Measurements from ENCODE around the gene ATP6AP2.
"Not testable (repeated sequence)": the region's sequence is repeated elsewhere in the genome, so short reads cannot be mapped to it uniquely, and the experiment has no call there.

ATP6AP2 gene

DNA sequence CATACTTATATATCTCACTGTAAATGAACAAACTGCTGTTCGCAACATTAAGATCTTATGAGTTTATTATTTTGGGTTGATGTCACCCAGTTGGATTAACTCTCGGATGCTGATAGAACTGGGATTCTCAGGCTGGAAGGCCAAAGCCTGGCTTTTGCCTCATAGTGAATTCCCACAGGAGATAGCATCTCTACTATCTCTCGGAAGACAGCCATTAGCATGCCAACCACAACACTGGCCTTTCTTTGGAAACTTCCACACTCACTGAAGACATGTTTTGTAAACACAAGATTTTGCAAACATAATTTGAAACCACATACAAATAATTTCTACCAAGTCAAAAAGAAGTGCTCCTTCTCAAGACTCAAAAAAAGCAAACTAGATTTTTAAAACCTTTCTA, 4.5 kb upstream of the ATP6AP2 start:
- FAIRE-seq = no peak

DNA sequence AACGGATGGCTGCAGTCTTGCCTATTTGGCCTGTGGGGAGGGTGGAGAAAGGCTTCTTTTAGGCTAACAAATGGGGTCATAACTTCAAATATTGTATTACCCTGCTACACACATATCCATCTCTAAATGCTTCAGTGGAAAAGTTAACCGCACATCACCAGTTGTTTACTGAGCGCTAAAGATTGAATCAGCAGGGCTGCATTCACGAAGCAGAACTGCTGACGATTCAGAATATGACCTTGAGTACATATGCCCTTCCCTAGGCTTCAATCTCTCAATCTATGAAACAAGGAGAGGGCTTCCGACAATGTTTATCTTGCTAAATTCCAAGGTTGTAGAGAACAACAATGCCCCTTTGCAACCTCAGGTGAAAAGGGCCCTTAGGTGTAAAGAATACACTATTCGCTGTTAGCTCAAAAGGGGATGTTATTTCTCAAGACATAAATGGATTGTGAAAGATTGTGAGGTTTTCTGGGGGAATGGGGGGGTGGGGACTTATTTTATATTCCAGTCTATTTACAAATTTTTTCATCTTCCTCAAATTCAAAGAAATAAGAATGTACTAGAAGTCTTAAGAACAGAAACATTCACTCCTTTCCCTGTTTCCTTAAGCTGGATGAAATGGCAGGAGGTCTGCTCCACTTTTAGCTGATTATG, 2.6 kb upstream of the ATP6AP2 start:
- no peak for FAIRE-seq

DNA sequence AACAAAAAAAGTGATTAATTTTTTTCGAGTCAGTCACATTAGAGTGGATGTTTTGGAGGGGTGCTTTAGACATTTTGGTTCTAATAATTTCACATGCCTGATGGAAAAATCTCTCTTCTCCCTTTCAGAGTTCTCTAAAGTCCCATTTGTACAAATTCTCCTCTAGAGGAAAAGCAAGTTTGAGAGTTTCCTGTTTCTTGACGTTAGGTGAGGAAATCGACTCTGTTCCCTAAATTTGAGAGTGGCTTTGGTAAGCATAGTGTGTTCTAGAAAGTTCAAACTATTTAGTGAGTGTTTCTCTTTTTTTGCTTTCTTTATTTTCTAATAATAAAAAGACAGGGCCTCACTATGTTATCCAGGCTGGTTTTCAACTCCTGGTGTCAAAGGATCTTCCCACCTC, 1.6 kb upstream of the ATP6AP2 start:
- no peak for FAIRE-seq

DNA sequence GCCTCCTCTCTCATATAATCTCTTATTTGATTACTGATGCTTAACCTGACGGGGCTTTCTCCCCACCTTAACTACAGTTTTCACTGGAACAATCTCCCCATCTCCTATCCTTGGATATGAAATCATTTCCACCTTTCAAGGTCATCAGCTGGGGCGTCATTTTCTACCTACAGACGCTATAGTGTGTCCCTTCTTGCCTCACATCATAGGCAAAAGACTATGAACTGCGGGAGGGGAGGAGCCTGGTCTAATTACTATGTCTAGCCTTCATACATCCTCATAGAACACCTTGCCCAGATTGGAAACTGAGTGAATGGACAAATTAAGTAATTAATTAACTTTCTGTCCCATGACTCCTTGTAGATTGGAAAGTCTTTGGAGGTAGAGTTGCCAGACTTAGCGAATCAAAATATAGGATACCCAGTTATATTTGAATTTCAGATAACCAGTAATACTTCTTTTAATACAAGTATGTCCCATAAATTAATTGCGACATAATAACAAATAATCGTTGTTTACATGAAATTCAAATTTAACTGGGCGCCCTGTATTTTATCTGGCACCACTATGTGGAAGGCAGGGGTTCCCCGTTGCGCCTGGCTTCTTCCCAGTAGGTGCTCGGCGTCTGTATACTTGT, 752 bp upstream of the ATP6AP2 start:
- FAIRE-seq = no peak

DNA sequence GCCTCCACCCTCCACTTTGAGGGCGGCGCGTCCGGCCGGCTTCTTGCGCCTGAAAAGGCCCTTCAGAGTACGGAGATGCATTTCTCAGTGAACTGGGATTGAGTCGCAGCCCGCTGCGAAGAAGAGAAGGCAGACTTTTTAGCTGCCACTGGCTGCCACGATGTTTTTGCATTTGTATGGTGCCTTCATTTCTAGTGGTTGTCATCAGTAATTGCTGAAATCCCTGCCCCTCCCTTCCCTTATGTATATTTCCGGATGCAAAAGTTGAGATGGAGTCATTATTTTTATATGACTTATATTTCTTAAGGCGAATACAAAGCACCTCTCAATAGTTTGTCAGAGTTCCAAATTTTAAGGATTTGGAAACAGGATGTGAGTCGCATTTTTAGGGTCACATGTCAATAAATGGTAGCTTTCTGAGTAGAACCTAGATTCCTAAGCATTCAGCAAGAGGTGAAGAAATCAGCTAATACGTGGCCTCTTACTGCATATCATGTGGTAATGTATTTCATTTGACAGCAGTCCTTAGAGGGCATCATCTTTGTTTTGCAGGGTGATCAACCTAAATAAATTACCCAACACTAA, 658 bp downstream of the ATP6AP2 start:
- no peak for FAIRE-seq

DNA sequence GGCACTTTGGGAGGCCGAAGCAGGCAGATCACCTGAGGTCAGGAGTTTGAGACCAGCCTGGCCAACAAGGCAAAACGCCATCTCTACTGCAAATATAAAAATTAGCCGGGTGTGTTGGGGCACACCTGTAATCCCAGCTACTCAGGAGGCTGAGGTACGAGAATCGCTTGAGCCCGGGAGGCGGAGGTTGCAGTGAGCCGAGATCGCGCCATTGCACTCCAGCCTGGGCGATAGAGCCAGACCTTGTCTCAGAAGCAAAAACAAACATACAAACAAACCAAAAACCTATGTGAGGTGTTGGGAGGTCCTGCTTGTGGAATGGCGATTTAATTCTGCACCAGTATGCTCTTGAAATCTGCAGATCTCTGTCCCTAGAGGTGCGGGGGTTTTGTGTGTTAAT, 1.4 kb downstream of the ATP6AP2 start:
- FAIRE-seq = not testable (repeated sequence)

DNA sequence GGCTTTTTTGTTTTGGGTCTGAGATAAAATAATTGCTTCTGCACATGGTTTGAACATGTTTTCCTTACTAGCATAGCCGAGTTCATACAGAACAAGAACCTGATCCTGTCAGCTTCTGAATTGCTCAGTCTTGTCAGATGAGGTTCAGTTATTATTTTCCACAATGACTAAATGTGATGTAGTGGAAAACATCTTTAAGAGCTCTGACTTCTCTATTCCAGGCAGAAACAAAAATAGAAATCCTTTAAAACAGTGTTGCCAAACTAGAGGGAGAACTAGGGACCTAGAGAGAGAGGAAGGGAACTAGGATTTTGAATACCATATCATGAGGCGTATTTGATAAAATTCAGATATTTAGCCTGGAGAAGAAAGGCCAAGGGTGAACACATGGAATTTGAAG, 2.0 kb downstream of the ATP6AP2 start:
- FAIRE-seq = no peak

DNA sequence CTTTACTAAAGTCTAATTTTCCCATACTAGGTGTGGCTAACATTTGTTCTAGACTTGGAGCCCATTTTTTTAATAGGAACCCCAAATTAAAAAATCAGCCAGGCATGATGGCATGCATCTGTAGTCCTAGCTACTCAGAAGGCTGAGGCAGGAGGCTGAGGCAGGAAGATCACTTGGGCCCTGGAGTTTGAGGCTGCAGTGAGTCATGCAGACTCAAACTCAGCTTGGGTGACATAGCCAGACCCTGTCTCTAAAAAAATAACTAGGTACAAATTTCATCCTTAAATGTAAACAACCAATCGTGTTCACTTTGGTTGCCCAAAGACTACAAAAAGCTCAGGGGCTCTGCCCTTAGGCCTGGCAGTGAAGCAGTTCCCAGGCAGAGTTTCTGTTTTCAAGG, 6.9 kb downstream of the ATP6AP2 start:
- not testable (repeated sequence) for FAIRE-seq

DNA sequence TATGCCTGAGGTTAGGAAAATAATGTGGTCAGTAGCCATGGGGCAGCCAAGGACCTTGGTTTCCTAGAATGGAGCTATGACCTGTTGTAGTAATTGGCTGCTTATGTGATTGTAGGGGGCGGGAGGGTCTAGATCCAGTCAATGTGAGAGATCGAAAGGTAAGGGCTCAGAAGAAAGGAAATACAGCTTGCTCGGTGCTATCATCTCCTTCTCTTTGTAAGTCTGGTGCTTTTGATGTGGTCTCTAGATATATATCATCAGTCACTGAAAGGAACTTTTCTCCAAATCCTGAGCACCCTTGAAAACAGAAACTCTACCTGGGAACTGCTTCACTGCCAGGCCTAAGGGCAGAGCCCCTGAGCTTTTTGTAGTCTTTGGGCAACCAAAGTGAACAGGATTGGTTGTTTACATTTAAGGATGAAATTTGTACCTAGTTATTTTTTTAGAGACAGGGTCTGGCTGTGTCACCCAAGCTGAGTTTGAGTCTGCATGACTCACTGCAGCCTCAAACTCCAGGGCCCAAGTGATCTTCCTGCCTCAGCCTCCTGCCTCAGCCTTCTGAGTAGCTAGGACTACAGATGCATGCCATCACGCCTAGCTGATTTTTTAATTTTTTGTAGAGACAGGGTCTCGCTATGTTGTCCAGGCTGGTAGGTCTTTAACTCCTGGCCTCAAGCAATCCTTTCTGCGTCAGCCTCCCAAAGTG, 9.0 kb downstream of the ATP6AP2 start:
- FAIRE-seq = not testable (repeated sequence)

DNA sequence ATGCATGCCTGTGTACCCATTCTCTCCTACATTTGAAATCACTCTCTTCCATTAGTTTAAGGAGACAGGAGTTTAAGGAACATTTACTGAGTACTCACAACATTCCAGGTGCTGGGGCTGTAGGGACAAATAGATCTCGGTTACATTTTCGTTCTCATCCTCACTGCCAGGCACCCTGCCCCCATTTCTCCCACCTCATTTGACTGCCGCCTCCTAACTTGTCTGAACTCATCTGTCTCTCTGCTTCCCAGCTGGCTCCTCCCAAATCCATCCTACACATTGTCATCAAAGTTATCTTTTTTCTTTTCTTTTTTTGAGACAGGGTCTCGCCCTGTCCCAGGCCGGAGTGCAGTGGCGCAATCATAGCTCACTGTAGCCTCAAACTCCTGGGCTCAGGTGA, 22.7 kb downstream of the ATP6AP2 start:
- FAIRE-seq = no peak

DNA sequence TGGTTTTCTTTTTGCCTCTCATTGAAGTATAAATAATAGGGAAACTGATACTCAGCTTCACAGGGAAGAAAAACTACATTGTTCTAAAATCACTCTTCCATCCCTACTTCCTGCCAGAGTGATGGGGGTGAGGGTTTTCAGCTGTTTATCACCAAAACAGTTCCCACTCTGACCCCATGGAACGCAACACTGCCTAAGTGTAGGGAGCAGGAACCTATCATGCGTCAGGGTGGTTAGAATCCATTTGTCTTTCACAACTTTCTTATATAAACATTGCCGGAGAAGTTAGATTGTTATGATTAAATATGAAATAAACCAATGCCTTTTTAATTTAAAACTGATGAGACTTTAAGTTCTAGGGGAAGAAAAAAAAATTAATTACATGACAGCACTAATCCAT, 26.6 kb downstream of the ATP6AP2 start:
- FAIRE-seq = no peak

DNA sequence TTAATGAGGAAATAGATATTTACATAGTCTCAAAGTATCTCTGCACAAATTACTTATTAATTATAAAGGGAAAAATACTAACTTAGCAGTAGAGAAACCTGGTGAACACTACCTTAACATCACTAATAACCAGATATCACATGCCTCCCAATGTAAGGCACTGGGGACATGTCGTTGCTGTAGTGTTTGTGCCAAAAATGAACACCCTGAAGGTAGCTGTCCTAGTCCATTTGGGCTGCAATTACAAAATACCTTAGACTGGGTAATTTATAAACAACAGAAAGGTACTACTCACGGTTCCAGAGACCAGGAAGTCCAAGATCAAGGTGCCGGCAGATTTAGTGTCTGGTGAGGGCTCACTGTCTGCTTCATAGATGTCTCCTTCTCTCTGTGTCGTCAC, 31.7 kb downstream of the ATP6AP2 start:
- FAIRE-seq = no peak

DNA sequence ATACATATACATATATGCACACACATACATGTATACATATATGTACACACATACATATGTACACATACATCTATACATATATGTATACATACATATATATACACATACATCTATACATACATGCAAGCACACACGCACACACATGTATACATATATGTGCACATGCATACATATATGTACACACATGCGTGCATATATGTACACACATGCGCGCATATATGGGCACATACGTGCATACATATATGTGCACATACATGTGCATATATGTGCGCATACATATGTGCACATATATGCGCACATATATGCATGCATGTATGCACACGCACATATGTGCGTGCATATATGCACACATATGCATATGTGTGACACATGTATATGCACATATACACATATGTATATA, 35.2 kb downstream of the ATP6AP2 start:
- FAIRE-seq = no peak

DNA sequence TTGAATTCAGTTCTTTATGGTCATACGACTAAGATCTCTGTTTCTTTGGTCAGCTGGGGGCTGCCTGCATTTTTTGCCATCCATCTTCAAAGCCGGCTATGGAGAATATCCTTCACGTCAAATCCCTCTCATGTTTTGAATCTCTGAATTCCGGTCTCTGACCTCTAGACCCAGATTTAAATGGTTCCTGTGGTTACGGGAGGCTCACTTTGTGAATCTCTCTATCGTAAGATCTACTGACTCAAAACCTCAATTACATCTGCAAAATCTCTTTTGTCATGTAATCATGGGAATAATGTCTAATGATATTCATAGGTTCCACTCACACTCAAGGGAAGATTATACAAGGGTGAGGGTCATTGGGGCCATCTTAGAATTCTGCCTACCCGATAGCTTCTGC, 36.8 kb downstream of the ATP6AP2 start:
- FAIRE-seq = no peak

DNA sequence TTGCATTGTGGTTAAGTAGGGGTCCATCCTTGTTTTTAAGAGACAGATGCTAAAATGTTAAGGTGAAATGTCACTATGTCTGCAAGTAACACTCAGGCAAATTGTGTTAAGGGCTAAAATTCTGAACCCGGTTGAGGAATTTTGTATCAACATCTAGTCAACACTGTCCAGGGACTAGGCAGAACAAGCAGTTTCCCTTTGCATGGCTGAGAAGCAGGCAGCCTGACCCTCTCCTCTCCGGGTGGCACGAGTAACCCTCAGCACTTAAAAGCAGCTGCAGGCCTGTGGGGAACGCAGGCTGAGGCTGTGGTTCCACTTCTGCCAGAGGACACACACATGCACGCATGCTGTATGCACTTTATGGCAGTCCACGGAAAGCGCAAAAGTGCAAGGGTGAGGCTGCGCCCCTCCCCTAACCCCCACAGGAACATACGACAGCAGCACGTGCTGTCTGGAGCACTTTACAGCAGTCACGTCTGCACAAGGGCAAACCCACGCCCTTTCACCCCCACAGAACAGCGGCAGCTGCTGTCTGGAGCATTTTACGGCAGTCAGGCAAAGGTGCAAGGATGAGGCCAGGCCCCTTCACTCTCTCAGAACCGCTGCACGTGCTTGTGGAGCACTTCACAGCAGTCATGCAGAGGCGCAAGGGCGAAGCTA, 41.8 kb downstream of the ATP6AP2 start:
- no peak for FAIRE-seq

DNA sequence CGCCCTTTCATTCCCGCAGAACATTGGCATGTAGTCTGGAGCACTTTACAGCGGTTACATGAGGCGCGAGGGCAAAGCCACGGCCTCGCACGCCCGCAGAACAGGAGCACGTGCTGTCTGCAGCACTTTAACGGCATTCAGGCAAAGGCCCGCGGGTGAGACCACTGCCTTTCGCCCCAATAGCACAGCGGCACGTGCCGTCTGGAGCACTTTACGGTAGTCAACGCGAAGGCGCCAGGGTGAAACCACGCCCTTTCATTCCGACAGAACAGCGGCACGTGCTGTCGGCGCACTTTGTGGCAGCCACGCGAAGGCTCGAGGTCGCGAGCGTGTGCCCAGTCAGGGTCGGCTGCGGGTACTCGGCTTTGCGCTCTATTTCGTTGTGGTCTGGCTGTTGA, 42.4 kb downstream of the ATP6AP2 start, which contains the start of gene MPC1L:
MPC1L (plus strand) TSS at position 290 of the 398 bp plus-strand sequence. CDS start 138 bp downstream, outside the sequence.
- FAIRE-seq = no peak

DNA sequence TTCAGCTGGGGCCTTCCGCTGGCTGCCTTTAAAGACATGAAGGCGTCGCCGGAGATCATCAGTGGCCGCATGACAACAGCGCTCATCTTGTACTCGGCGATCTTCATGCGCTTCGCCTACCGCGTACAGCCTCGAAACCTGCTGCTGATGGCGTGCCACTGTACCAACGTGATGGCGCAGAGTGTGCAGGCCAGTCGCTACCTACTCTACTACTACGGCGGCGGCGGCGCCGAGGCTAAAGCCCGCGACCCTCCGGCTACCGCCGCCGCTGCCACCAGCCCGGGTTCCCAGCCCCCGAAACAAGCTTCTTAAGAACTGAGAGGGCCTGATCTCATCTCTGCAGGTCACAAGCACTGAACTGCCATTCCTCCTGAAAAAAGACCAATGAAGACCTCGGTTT, 42.9 kb downstream of the ATP6AP2 start:
- no peak for FAIRE-seq

DNA sequence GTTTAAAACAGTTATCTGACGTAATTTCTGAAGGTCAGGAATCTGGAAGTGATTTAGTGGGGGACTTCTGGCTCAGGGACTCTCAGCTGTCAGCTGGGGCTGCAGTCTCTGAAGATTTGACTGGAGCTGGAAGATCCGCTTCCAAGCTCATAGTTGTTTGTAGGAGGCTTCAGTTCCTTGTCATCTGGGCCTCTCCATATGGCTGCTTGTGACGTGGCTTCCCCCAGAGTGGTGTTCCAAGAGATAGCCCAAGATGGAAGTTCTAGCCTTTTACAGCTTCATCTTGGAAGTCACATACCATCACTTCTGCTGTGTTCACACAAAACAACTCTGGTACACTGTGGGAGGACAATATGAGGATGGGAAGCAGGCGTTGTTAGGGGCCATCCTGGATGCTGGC, 44.5 kb downstream of the ATP6AP2 start:
- FAIRE-seq = no peak

DNA sequence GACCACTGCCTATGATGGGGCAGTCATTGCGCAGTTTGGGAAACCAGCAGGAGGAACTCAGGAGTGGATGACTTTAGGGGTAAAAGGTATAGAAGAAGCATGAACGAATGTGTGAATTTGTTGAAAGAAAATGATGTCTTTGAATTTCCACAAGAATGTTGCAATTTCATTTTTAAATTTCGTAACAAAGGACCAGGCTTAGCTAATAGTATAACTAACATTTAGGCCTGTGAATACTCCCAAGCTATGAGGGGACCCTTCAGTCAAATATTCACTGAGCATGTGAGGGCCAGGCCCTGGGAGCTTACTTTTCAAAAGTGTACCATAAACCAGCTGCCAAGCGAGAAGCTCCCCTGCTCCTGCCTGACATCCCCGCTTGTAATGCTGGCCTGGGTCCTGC, 47.7 kb downstream of the ATP6AP2 start:
- FAIRE-seq = no peak

DNA sequence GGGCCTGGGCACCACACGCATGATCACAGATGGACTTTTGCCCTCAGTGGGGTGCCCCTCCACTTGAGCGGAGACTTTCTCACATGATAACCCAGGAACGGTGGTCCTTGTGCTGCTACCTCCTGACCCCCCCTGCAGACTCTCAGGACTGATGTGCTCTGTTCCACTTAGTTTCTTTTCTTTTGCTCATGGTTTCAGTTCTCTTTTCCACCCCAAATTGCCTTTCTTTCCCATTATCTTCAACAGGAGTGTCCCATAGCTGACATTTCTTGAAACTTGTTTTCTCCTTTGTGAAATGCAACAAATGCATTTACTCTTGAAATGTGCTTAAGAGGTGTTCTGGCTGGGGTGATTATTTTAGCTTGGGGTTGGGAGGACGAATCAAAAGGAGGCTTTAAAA, 51.4 kb downstream of the ATP6AP2 start:
- no peak for FAIRE-seq

DNA sequence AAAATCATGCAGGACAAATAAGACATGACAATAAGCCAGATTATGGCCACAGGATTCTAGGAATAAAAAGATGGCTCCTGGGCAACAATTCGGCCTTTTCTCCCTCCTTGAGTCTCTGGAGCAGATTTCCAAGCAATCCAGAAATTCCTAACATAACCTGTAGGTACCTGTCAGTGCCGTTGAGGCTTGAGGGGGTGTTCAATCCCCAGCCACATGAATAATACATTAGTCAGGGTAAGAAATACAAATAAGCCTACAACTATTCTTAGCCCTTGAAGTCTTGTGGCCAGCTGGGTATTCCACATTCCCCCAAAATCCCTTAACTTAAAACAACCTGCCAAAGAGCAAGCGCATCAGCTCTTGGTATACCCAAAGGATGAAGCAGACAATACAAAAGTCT, 56.9 kb downstream of the ATP6AP2 start:
- no peak for FAIRE-seq

DNA sequence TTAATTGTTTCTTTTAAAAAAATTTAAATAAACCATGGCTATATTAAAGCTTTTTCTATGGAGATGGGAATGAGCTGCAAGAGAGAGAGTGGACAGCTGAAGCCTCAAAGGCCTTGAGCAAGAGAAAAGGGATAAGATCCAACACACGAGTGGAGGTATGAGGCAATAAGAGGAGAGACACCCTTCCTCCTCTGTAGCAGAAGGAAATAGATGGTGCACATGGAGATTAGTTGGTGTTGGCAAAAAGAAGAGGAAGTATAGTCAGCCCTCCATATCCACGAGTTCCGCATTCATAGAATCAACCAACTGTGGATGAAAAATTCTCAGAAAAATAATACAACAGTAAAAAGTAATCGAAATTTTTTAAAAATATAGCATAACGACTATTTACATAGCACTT, 63.4 kb downstream of the ATP6AP2 start:
- FAIRE-seq = no peak

DNA sequence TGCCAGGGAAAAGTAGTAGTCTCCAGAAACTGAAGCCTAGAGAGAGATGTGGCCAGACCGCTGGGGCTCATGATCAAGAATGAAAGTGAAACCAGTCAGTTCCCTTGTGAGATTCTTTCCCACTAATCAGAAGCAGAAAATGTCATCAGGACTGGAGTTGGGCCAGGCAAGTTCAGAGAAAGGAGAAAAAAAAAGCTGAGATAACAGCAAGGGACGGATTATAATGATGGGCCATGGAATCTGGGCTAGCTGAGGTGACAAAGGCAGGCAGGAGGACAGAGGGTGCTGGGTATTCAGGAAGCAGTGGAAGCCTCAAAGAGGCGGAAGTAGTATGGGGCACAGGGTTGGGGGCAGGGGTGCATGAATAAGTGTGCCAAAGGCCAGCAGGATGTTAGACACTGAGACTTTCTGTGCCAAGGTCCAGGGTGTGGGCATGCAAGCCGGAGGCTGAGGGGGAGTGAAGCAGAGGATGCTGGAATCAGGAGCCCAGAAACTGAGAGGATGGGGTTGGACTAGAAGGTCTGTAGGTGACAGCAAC, 64.1 kb downstream of the ATP6AP2 start:
- no peak for FAIRE-seq
